IMR-90 (cell line): ENCODE results near the gene SNTN.

Experiments
- BHLHE40 ChIP-seq: fragments of 150-350 bp; IDR thresholded peaks from 2 replicates; pipeline ENCODE4 v1.6.1; 2016; ENCODE audit warnings: mild to moderate bottlenecking, low read depth, low read length
- CEBPB ChIP-seq: IDR thresholded peaks from 2 replicates; pipeline ENCODE4 v1.6.1; 2012; ENCODE audit warnings: low read depth, low read length, improper control_type of control experiment
- CHD1 ChIP-seq: IDR thresholded peaks from 2 replicates; pipeline ENCODE4 v1.6.1; 2012; ENCODE audit warnings: low read depth, low read length, improper control_type of control experiment
- FOS ChIP-seq: fragments of 150-350 bp; IDR thresholded peaks from 2 replicates; pipeline ENCODE4 v1.6.1; 2016; ENCODE audit warnings: low read depth, low read length
- MAZ ChIP-seq: IDR thresholded peaks from 2 replicates; pipeline ENCODE4 v1.6.1; 2012; ENCODE audit warnings: low read depth, mild to moderate bottlenecking, low read length, improper control_type of control experiment, moderate library complexity, borderline replicate concordance
- MXI1 ChIP-seq: IDR thresholded peaks from 2 replicates; pipeline ENCODE4 v1.6.1; 2012; ENCODE audit warnings: low read depth, mild to moderate bottlenecking, low read length, moderate library complexity, borderline replicate concordance
- NFE2L2 ChIP-seq: fragments of 150-350 bp; IDR thresholded peaks from 2 replicates; pipeline ENCODE4 v1.6.1; 2016; ENCODE audit warnings: low read depth, mild to moderate bottlenecking, low read length
- POLR2A ChIP-seq: IDR thresholded peaks from 2 replicates; pipeline ENCODE4 v1.6.1; 2012; ENCODE audit warnings: mild to moderate bottlenecking, low read depth, low read length
- RAD21 ChIP-seq: IDR thresholded peaks from 2 replicates; pipeline ENCODE4 v1.6.1; 2012; ENCODE audit warnings: low read length, improper control_type of control experiment
- RCOR1 ChIP-seq: IDR thresholded peaks from 2 replicates; pipeline ENCODE4 v1.6.1; 2012; ENCODE audit warnings: mild to moderate bottlenecking, low read length, improper control_type of control experiment; ENCODE audit not compliant: insufficient replicate concordance
- RFX5 ChIP-seq: IDR thresholded peaks from 2 replicates; pipeline ENCODE4 v1.8.0; 2012; ENCODE audit warnings: low read depth, mild to moderate bottlenecking, low read length, moderate library complexity
- SMC3 ChIP-seq: fragments of 150-350 bp; IDR thresholded peaks from 2 replicates; pipeline ENCODE4 v1.6.1; 2016; ENCODE audit warnings: low read depth, mild to moderate bottlenecking, antibody characterized with exemption, low read length, moderate library complexity
- TF ChIP-seq, protein P1 (sequence below): conservative IDR thresholded peaks from 2 replicates; pipeline ENCODE4 v1.5.1; 2012; ENCODE audit warnings: mild to moderate bottlenecking, low read depth, low read length, improper control_type of control experiment
- TF ChIP-seq, protein P2 (sequence below): fragments of 150-350 bp; IDR thresholded peaks from 2 replicates; pipeline ENCODE4 v1.6.1; 2017; ENCODE audit warnings: mild to moderate bottlenecking, antibody characterized with exemption, low read length, low read depth

DNA sequence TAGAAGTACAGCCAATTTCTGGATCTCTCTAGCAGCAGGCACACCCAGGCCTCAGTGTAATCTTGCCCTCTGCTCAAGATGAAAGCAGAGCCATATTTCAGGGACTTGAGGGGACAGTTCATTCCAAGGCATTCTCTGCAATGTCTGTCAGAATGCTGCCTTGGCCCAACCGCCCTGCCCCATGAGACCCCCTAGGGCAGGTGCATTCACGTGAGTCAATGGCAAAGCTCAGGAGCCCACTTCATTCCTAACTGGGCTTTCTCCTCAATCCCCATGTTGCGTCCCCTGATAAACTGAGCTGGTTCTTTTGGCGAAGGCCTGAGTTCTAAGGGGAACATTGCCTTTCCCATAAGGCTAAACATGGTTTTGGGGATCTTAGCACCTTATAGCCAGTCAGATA is 9.5 kb downstream of the SNTN start:
- TF ChIP-seq, protein P1, sequence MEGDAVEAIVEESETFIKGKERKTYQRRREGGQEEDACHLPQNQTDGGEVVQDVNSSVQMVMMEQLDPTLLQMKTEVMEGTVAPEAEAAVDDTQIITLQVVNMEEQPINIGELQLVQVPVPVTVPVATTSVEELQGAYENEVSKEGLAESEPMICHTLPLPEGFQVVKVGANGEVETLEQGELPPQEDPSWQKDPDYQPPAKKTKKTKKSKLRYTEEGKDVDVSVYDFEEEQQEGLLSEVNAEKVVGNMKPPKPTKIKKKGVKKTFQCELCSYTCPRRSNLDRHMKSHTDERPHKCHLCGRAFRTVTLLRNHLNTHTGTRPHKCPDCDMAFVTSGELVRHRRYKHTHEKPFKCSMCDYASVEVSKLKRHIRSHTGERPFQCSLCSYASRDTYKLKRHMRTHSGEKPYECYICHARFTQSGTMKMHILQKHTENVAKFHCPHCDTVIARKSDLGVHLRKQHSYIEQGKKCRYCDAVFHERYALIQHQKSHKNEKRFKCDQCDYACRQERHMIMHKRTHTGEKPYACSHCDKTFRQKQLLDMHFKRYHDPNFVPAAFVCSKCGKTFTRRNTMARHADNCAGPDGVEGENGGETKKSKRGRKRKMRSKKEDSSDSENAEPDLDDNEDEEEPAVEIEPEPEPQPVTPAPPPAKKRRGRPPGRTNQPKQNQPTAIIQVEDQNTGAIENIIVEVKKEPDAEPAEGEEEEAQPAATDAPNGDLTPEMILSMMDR, result no peak
- TF ChIP-seq MXI1, result no peak
- TF ChIP-seq RFX5, result no peak
- no peak for TF ChIP-seq MAZ
- no peak for TF ChIP-seq POLR2A
- no peak for TF ChIP-seq RCOR1
- no peak for TF ChIP-seq RAD21
- no peak for TF ChIP-seq CEBPB
- TF ChIP-seq FOS, result no peak
- no peak for TF ChIP-seq CHD1
- TF ChIP-seq, protein P2, sequence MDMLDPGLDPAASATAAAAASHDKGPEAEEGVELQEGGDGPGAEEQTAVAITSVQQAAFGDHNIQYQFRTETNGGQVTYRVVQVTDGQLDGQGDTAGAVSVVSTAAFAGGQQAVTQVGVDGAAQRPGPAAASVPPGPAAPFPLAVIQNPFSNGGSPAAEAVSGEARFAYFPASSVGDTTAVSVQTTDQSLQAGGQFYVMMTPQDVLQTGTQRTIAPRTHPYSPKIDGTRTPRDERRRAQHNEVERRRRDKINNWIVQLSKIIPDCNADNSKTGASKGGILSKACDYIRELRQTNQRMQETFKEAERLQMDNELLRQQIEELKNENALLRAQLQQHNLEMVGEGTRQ, result no peak
- TF ChIP-seq SMC3, result no peak
- TF ChIP-seq NFE2L2, result no peak
- no peak for TF ChIP-seq BHLHE40
